Activated T-cell treated with anti-CD3 and anti-CD28 coated beads, Interleukin-2, amount 50 U/mL, for 4 hours (primary cell): ENCODE measurements around the gene TCF4. TPM values are rescaled to one million over a fixed set of nuclear protein-coding genes. Genes with fewer than 3 reads are reported as not detected.

ENCODE experiments used
- ATAC-seq, 2 donors: fragments of 200-7000 bp; cut with Tn5 transposase; one replicate each; pipeline ENCODE4 v1.10.0; 2021
- DNase-seq: peaks from one replicate; pipeline ENCODE4 v3.0.0-alpha.2; 2020
- H3K27me3 Mint-ChIP-seq: one replicate; pipeline ENCODE4 v1.8.0; 2021; ENCODE audit warnings: low read depth, mixed read lengths
- H3K36me3 Mint-ChIP-seq: one replicate; pipeline ENCODE4 v1.8.0; 2022; ENCODE audit warnings: mixed read lengths; ENCODE audit not compliant: insufficient read depth
- H3K4me1 Mint-ChIP-seq: one replicate; pipeline ENCODE4 v1.8.0; 2021; ENCODE audit warnings: low read depth, mixed read lengths
- H3K4me3 Mint-ChIP-seq: one replicate; pipeline ENCODE4 v1.8.0; 2021; ENCODE audit warnings: mild to moderate bottlenecking, moderate library complexity, mixed read lengths
- H3K9me3 Mint-ChIP-seq: one replicate; pipeline ENCODE4 v1.8.0; 2021; ENCODE audit warnings: mixed read lengths
- total RNA-seq, 3 donors: library from RNA; stranded (reverse); gene quantifications; one replicate each; pipeline ENCODE4 v1.2.1, GENCODE V29; 2021

The TCF4 gene
- total RNA-seq, 3 donors from 2014 or later, result 0.91 to 2.6 (median 1.3) TPM

GRCh38 chr18:55247032-55247431 lies 341.0 kb downstream of the TCF4 start:
- ATAC-seq, result no peak
- H3K36me3 Mint-ChIP-seq, result no peaks in the 10 kb centered on the region
- H3K9me3 Mint-ChIP-seq, result no peaks in the 10 kb centered on the region
- no peak for DNase-seq
- H3K27me3 Mint-ChIP-seq, result no peaks in the 10 kb centered on the region
- no peak overlapping the region for H3K4me3 Mint-ChIP-seq
- H3K4me1 Mint-ChIP-seq, result peaks cover 3% of the 10 kb centered on the region

- Mint-ChIP-seq H3K4me1 (peaks cover 3% of the 10 kb centered on the region), H3K27me3 (peaks cover 1% of the 10 kb centered on the region), H3K36me3 (no peaks in the 10 kb centered on the region), H3K9me3 (no peaks in the 10 kb centered on the region), H3K4me3 (no peak overlapping the region)
- DNase-seq (no peak), ATAC-seq (no peak)
Observed at GRCh38 chr18:55246278-55246677, 341.7 kb downstream of the TCF4 start.

GRCh38 chr18:55245211-55245614 lies 342.8 kb downstream of the TCF4 start:
- H3K4me3 Mint-ChIP-seq, result no peak overlapping the region
- no peaks in the 10 kb centered on the region for H3K9me3 Mint-ChIP-seq
- H3K36me3 Mint-ChIP-seq, result no peaks in the 10 kb centered on the region
- DNase-seq, result no peak
- no peak for ATAC-seq
- H3K27me3 Mint-ChIP-seq, result peaks cover 1% of the 10 kb centered on the region
- H3K4me1 Mint-ChIP-seq, result no peaks in the 10 kb centered on the region

GRCh38 chr18:55244546-55244945 lies 343.4 kb downstream of the TCF4 start:
- Mint-ChIP-seq H3K27me3 (peaks cover 1% of the 10 kb centered on the region), H3K9me3 (no peaks in the 10 kb centered on the region), H3K4me1 (no peaks in the 10 kb centered on the region), H3K4me3 (no peak overlapping the region), H3K36me3 (no peaks in the 10 kb centered on the region)
- ATAC-seq (no peak), DNase-seq (no peak)

GRCh38 chr18:55243857-55244256 lies 344.1 kb downstream of the TCF4 start:
- Mint-ChIP-seq H3K9me3 (no peaks in the 10 kb centered on the region), H3K27me3 (peaks cover 1% of the 10 kb centered on the region), H3K4me3 (no peak overlapping the region), H3K4me1 (no peaks in the 10 kb centered on the region), H3K36me3 (no peaks in the 10 kb centered on the region)
- ATAC-seq, result no peak
- DNase-seq, result no peak

- DNase-seq (no peak), ATAC-seq (no peak)
- Mint-ChIP-seq H3K36me3 (no peaks in the 10 kb centered on the region), H3K4me1 (no peaks in the 10 kb centered on the region), H3K9me3 (no peaks in the 10 kb centered on the region), H3K27me3 (peaks cover 1% of the 10 kb centered on the region), H3K4me3 (no peak overlapping the region)
Observed at GRCh38 chr18:55243255-55243654, 344.7 kb downstream of the TCF4 start.

- DNase-seq (no peak), ATAC-seq (no peak)
- Mint-ChIP-seq H3K9me3 (no peaks in the 10 kb centered on the region), H3K36me3 (no peaks in the 10 kb centered on the region), H3K27me3 (peaks cover 1% of the 10 kb centered on the region), H3K4me3 (no peak overlapping the region), H3K4me1 (no peaks in the 10 kb centered on the region)
Observed at GRCh38 chr18:55240978-55241377, 347.0 kb downstream of the TCF4 start.

- Mint-ChIP-seq H3K27me3 (peaks cover 1% of the 10 kb centered on the region), H3K9me3 (no peaks in the 10 kb centered on the region), H3K36me3 (no peaks in the 10 kb centered on the region), H3K4me3 (no peak overlapping the region), H3K4me1 (no peaks in the 10 kb centered on the region)
- ATAC-seq (no peak), DNase-seq (no peak)
Observed at GRCh38 chr18:55239740-55240139, 348.3 kb downstream of the TCF4 start.

- H3K4me3 Mint-ChIP-seq, result no peak overlapping the region
- no peaks in the 10 kb centered on the region for H3K9me3 Mint-ChIP-seq
- no peaks in the 10 kb centered on the region for H3K36me3 Mint-ChIP-seq
- no peak for DNase-seq
- peaks cover 1% of the 10 kb centered on the region for H3K27me3 Mint-ChIP-seq
- no peaks in the 10 kb centered on the region for H3K4me1 Mint-ChIP-seq
- no peak for ATAC-seq
Observed at GRCh38 chr18:55237660-55238059, 350.3 kb downstream of the TCF4 start.

- no peaks in the 10 kb centered on the region for H3K27me3 Mint-ChIP-seq
- no peaks in the 10 kb centered on the region for H3K36me3 Mint-ChIP-seq
- H3K4me3 Mint-ChIP-seq, result no peak overlapping the region
- no peaks in the 10 kb centered on the region for H3K4me1 Mint-ChIP-seq
- no peak for DNase-seq
- no peak for ATAC-seq
- no peaks in the 10 kb centered on the region for H3K9me3 Mint-ChIP-seq
Observed at GRCh38 chr18:55236150-55236931, 351.7 kb downstream of the TCF4 start.

- H3K4me3 Mint-ChIP-seq, result no peak overlapping the region
- DNase-seq (no peak), ATAC-seq (no peak)
- H3K27me3 Mint-ChIP-seq, result no peaks in the 10 kb centered on the region
- no peaks in the 10 kb centered on the region for H3K36me3 Mint-ChIP-seq
- H3K4me1 Mint-ChIP-seq, result no peaks in the 10 kb centered on the region
- no peaks in the 10 kb centered on the region for H3K9me3 Mint-ChIP-seq
Observed at GRCh38 chr18:55235094-55235461, 352.9 kb downstream of the TCF4 start.

GRCh38 chr18:55234366-55235093 lies 353.5 kb downstream of the TCF4 start:
- no peaks in the 10 kb centered on the region for H3K27me3 Mint-ChIP-seq
- ATAC-seq (peak in 1 of 2 donors; percentile 46), DNase-seq (peak; percentile 11)
- no peaks in the 10 kb centered on the region for H3K9me3 Mint-ChIP-seq
- H3K4me3 Mint-ChIP-seq, result no peak overlapping the region
- H3K36me3 Mint-ChIP-seq, result no peaks in the 10 kb centered on the region
- H3K4me1 Mint-ChIP-seq, result no peaks in the 10 kb centered on the region

- H3K4me1 Mint-ChIP-seq, result no peaks in the 10 kb centered on the region
- DNase-seq, result no peak
- ATAC-seq, result no peak
Observed at GRCh38 chr18:55233857-55234256, 354.1 kb downstream of the TCF4 start.

GRCh38 chr18:55232506-55232905 lies 355.5 kb downstream of the TCF4 start:
- Mint-ChIP-seq H3K4me3 (no peak overlapping the region), H3K27me3 (no peaks in the 10 kb centered on the region), H3K9me3 (no peaks in the 10 kb centered on the region), H3K36me3 (no peaks in the 10 kb centered on the region), H3K4me1 (no peaks in the 10 kb centered on the region)
- ATAC-seq (no peak), DNase-seq (no peak)

More at GRCh38 chr18:55233857-55234256, 354.1 kb downstream of the TCF4 start:
- H3K27me3 Mint-ChIP-seq, result no peaks in the 10 kb centered on the region
- H3K9me3 Mint-ChIP-seq, result no peaks in the 10 kb centered on the region
- H3K36me3 Mint-ChIP-seq, result no peaks in the 10 kb centered on the region
- H3K4me3 Mint-ChIP-seq, result no peak overlapping the region

- ATAC-seq, result no peak
Observed at GRCh38 chr18:55229682-55230081, 358.3 kb downstream of the TCF4 start.

More at GRCh38 chr18:55229682-55230081, 358.3 kb downstream of the TCF4 start:
- H3K36me3 Mint-ChIP-seq, result no peaks in the 10 kb centered on the region
- H3K4me1 Mint-ChIP-seq, result no peaks in the 10 kb centered on the region
- H3K4me3 Mint-ChIP-seq, result no peak overlapping the region
- H3K9me3 Mint-ChIP-seq, result no peaks in the 10 kb centered on the region
- no peak for DNase-seq
- no peaks in the 10 kb centered on the region for H3K27me3 Mint-ChIP-seq
